Thoracic aorta (tissue), 2 donors: ENCODE results near the gene GRB10. TPM values are rescaled to one million over a fixed set of nuclear protein-coding genes. Genes with fewer than 3 reads are reported as not detected.
A peak's percentile ranks its signal among the peaks of the same experiment; 100 is the strongest.

Source experiments
- ATAC-seq: fragments of 150-250 bp; one replicate; pipeline ENCODE4 v1.8.0; 2017; ENCODE audit warnings: low read depth; ENCODE audit not compliant: insufficient number of reproducible peaks, low FRiP score
- DNase-seq: peaks from one replicate; pipeline ENCODE4 v3.0.0-alpha.2; 2020; ENCODE audit warnings: low spot score
- H3K27ac ChIP-seq, 2 donors: fragments of 200-600 bp; sonication (generic); 1 replicate in 1 of 2; 2 replicates in 1 of 2; pipeline ENCODE4 v1.5.1; 2016; ENCODE audit warnings: mild to moderate bottlenecking in 2 of 2, moderate library complexity in 2 of 2
- H3K27me3 ChIP-seq: fragments of 200-600 bp; sonication (generic); replicated peaks from 2 replicates; pipeline ENCODE4 v1.6.0; 2016; ENCODE audit warnings: mild to moderate bottlenecking; ENCODE audit not compliant: insufficient read depth
- H3K36me3 ChIP-seq: fragments of 200-600 bp; sonication (generic); one replicate; pipeline ENCODE4 v1.5.1; 2016
- H3K4me1 ChIP-seq, 2 donors: fragments of 200-600 bp; sonication (generic); 1 replicate in 1 of 2; 2 replicates in 1 of 2; pipeline versions ENCODE4 v1.5.1 to v1.6.0; 2016; ENCODE audit warnings: low read depth in 2 of 2, mild to moderate bottlenecking in 1 of 2; ENCODE audit not compliant: control insufficient read depth in 1 of 2
- H3K4me3 ChIP-seq: fragments of 200-600 bp; sonication (generic); 2 replicates; pipeline ENCODE4 v1.5.1; 2016; ENCODE audit warnings: mild to moderate bottlenecking
- H3K9me3 ChIP-seq: fragments of 200-600 bp; sonication (generic); 2 replicates; pipeline ENCODE4 v1.5.1; 2016
- CTCF ChIP-seq: fragments of 200-600 bp; sonication (generic); IDR thresholded peaks from one replicate; pipeline ENCODE4 v1.5.1; 2019; ENCODE audit warnings: antibody characterized with exemption
- total RNA-seq, 2 donors: library from RNA; depleted of rRNA; stranded (reverse); fragments of >200 nt; gene quantifications; one replicate each; pipeline versions ENCODE4 v1.1.0 to v1.2.3, GENCODE V29; 2016

GRB10 gene
- total RNA-seq, 2 donors from 2014 or later: 59.2 to 104 TPM

DNA sequence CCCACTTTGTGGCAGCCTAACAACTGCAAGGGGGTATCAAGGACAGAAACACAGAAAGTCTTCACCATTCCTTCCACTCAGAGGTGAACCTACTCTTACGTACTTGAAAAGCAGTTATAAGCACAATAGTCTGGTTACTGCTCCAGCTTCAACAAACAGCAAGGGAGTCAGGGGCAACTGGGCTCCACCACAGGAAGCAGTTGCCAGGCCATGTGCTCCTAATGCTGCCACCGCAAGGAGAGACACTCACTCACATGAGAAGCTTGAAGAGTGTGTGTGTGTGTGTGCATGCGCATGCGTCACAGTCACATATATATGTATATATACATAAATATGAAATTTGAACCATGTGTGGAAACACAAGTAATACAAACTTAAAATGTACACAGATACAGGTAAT, 65.5 kb downstream of the GRB10 start:
- no peaks in the 10 kb centered on the region for H3K9me3 ChIP-seq
- no peak overlapping the region for H3K4me3 ChIP-seq
- H3K4me1 ChIP-seq: peaks cover 21 to 74% of the 10 kb centered on the region in 2 donors
- ATAC-seq: no peak
- H3K27me3 ChIP-seq: no peaks in the 10 kb centered on the region
- no peak overlapping the region for H3K27ac ChIP-seq
- no peak for DNase-seq
- no peak for TF ChIP-seq CTCF
- H3K36me3 ChIP-seq: no peaks in the 10 kb centered on the region

GRCh38 chr7:50714857-50715256, 67.8 kb downstream of the GRB10 start:
- ATAC-seq: no peak
- Histone ChIP-seq H3K4me3 (no peak overlapping the region), H3K36me3 (no peaks in the 10 kb centered on the region), H3K27me3 (no peaks in the 10 kb centered on the region), H3K9me3 (no peaks in the 10 kb centered on the region), H3K27ac (no peak overlapping the region), H3K4me1 (peaks cover 37 to 84% of the 10 kb centered on the region in 2 donors)
- no peak for TF ChIP-seq CTCF
- no peak for DNase-seq

GRCh38 chr7:50713123-50713965, 69.4 kb downstream of the GRB10 start:
- TF ChIP-seq CTCF: no peak
- Histone ChIP-seq H3K9me3 (no peaks in the 10 kb centered on the region), H3K27ac (peak overlapping the region in 1 of 2 donors; percentile 65), H3K4me3 (no peak overlapping the region), H3K4me1 (peaks cover 37 to 81% of the 10 kb centered on the region in 2 donors), H3K27me3 (no peaks in the 10 kb centered on the region), H3K36me3 (no peaks in the 10 kb centered on the region)
- ATAC-seq: no peak
- DNase-seq: no peak

- Histone ChIP-seq H3K27me3 (no peaks in the 10 kb centered on the region), H3K9me3 (no peaks in the 10 kb centered on the region), H3K4me1 (peaks cover 39 to 81% of the 10 kb centered on the region in 2 donors), H3K4me3 (peak overlapping the region; percentile 2), H3K36me3 (no peaks in the 10 kb centered on the region), H3K27ac (peak overlapping the region; percentile 30 to 65)
- ATAC-seq (peak; percentile 37), DNase-seq (no peak)
- TF ChIP-seq CTCF: no peak
Observed at GRCh38 chr7:50712252-50713122, 70.2 kb downstream of the GRB10 start.
